Skeletal muscle cell (primary cell): ENCODE results near the gene DLX6.

Experiments
- DNase-seq: peaks from one replicate; pipeline ENCODE4 v3.0.0-alpha.2; 2010; ENCODE audit warnings: low read depth
- H3K4me3 ChIP-seq: 2 replicates; pipeline ENCODE4 v1.5.1; 2011; ENCODE audit warnings: low read depth, mild to moderate bottlenecking, control low read depth, low read length, moderate library complexity

DLX6 gene

DNA sequence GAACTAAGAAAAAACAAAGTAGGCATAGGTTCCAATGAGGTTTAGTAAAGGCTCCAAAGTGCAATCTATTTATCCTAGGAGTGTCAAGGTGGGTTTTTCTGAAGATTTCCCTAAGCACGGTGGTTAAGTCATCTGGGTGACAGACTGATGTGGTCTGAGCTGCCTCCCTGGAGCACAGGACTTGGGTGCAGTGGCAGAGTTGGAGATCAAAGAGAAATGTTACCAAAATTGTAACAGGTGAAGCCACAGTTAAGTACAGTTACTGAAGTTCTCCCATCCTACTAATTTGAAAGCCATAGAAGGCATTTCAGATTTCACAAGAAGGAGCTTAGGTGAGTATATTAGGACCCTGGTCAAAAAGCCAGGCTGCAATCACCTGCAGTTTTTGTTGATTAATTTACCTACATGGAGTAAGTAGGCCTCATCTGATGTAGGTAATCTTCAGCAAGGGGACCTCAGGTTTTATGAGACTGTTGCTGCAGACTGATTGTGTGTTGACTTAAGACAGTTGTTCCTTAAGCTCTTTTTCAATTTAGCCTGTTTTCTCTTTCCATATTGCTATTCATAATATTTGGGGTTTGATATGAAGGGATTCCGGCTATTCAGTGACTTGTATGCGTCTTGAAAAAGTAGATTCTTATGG is 3.0 kb downstream of the DLX6 start:
- DNase-seq: no peak
- H3K4me3 ChIP-seq: no peak overlapping the region

GRCh38 chr7:97009753-97010732 is 4.7 kb downstream of the DLX6 start:
- no peak overlapping the region for H3K4me3 ChIP-seq
- DNase-seq: no peak

DNA sequence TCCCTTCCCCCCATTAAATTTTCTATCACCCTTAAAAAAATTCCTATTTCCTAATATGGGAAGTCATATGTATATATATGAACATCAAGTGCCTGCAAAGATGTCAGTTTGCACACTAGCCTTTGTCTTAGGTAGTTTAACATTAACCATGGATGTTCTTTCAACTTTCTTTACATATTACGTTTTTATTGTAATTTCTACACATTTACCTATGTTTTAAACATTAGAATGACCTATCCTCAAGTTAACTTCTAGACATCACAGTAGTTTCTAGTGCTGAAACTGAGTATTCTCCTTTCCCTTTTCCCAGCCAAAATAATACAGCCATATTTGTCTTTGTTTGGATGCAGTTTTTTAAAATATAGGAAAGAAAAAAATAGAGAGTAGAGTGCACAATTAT is 5.8 kb downstream of the DLX6 start:
- no peak for DNase-seq
- H3K4me3 ChIP-seq: no peak overlapping the region

DNA sequence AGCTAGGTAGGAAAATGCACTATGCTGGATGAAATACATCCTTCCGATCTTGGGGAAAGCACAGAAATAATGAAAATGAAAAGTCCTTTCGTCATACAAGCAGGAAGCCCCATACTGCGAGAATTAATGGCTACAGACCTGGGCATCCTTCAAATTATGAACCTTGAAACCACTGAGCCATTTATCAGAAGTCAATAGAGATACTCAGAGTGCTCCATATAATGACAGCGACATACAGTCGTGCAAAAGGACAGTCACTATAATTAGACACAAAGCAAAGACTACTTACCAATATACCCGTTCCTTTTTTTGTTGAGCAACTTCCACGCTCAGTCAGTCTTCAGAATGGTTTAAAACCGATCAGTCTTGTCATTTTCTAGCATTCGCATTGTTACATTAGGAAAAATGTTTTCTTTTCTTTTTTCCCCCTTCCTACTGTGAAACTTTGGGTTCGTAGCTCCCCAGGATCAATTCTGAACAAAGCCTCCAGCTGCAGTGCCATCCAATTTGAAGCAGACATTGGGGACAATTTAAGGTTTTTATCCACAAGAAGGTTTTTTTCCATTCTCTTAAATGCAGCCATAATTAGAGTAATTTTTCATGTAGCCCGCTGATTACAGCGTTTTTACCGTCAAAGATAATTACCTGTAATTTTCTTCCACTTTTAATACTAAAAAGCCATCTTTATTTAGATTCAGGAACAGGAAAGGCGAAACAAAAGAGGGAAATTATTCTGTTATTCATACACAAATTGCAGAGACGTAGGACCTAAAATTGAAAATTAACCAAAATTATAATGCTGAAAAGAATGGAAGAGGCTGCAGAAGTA is 6.4 kb downstream of the DLX6 start:
- H3K4me3 ChIP-seq: no peak overlapping the region
- DNase-seq: no peak

- H3K4me3 ChIP-seq: no peak overlapping the region
- DNase-seq: no peak
These were observed 7.2 kb downstream of the DLX6 start for GRCh38 chr7:97012365-97013133.

- no peak for DNase-seq
- H3K4me3 ChIP-seq: no peak overlapping the region
These were observed 7.9 kb downstream of the DLX6 start for GRCh38 chr7:97013134-97013844.

DNA sequence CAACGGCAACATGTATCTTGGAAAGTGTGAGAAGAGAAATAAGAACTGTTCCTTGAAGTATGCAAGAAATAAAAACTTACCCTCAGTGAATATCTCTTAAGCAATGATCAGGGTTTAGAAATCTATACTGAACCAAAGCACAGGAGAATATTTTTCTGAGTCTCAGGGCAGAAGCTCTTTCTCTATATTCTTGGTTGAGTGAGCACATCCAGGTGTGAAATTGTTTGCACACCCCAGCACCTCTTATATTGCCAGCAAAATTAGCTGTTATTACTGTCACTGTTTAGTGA is 8.4 kb downstream of the DLX6 start:
- no peak for DNase-seq
- H3K4me3 ChIP-seq: no peak overlapping the region

GRCh38 chr7:97014145-97014750 is 8.9 kb downstream of the DLX6 start:
- H3K4me3 ChIP-seq: no peak overlapping the region
- DNase-seq: no peak

DNA sequence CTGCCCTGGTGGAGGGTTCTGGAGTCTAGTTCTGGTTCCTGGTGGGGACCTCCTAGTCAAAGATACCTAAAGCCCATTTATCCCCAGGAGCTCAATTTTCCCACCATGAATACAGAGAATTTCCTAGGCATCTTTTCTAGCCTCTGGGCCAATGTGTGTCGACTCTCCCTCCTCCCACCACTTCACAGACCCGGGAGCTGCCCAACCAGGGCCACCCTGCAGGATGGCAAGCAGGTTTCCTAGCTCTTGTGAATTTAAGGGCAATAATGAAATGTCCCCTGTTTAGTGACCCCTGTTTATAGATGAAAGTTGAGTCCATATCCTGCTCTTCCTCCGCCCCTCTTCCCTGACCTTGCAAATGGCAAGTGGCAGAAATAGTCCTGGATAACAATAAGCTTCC is 9.9 kb downstream of the DLX6 start:
- no peak overlapping the region for H3K4me3 ChIP-seq
- no peak for DNase-seq

GRCh38 chr7:97015756-97016380 is 10.5 kb downstream of the DLX6 start:
- no peak overlapping the region for H3K4me3 ChIP-seq
- no peak for DNase-seq

DNA sequence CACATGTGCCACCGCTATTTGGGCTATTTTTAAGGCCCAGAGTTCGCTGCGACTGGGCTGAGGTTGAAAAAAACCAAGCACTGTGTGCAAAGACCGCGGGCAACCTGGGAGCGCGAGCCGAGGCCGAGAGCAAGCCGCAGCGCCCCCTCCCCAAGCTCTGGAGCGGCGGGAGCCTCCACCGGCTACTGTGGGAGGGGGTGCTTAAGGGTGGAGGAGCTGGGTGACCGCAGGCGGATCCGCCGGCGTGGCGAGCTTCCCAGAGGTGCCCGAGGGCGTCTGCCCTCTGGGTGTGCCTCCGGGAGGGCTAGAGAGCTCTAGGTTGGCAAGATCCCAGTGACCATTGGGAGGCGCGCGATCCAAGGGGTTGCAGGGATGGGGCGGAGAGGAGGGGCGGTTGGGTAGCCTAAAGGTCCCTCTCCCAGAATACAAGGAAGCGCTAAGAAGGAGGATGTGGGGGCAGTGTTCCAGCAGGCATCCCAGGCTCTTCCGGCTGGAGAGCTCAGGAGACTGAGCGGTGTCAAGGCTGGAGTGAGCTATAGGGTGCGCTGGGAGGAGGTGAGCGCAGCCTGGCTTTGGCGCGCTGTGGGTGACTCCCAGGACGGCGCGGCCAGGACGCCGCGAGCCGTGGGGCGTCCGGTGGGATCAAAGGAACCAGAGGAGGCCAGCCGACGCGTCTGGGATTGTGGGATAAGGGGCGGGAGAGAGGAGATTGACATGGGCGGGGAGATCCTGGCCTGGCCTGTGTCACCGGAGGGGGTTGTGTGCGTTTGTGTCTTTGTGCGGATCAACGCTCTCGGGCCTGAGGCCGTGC is 11.2 kb downstream of the DLX6 start:
- no peak for DNase-seq
- no peak overlapping the region for H3K4me3 ChIP-seq

DNA sequence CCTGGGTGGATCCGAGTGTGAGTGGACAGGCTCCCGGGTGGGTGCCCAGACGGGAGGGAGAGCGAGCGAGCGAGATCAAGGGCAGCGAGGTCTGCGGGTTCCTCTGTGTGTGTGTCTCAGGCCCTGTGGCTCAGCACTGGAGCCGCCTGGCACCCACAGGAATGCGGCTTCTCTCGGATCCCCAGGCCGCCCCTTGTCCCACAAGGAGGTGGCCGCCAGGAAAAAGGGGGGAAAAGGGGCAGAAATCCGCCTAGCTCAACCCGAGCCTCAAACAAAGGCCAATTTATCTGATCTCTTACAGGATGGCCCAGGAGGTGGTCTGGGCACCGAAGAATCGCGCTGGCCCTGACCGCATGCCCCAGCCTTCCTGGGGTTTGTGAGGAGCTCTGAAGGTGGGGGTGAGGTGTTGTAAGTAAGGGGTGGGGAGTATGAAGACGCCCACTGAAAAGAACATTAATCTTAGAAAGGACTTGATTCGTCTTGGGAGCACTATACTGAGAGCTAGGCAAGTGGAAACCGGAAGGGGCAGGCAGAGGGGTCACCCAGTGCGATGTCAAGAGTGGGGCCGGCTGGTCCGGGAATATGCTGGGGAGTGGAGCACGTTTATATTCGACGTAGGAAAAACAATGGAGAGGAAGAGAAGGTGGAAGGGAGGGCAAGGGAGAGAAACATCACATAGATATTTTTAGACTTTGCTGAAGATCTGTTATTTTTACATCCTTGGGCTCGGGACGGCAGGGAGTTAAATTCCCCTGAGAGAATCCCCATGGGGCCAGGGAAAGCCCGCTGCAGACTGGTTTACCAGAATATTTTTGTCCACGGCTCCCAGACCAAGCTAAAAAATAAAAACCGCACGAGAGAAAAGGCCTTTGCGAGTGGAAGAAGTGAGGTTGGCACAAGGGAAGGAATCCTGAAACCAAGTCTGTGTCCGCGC is 12.1 kb downstream of the DLX6 start:
- H3K4me3 ChIP-seq: no peak overlapping the region
- no peak for DNase-seq

GRCh38 chr7:97018126-97018601 is 12.8 kb downstream of the DLX6 start:
- H3K4me3 ChIP-seq: no peak overlapping the region
- DNase-seq: no peak

GRCh38 chr7:97018791-97019531 is 13.6 kb downstream of the DLX6 start:
- no peak overlapping the region for H3K4me3 ChIP-seq
- DNase-seq: no peak

DNA sequence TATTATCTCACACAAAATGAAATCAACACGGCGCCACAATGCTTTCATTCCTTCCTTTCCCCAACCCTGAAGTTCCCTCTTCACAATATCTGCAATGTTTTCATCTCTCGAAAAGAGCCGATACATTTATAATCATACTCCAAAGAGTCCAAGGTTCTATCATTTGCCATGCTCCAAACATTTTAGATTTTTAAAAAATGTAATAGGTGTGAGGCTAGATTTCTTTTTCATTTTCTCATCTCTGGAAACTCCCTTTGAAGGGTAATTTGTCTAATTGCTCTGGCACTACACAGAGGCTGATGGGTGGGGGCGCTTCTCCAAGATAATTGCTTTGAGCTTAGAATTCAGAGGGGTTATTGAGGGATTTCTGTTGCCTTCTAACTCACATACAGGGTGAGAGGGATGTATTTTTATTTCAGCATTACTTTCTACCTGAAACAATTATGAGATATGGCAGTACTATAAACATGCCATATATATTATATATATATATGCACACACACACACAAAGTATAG is 14.4 kb downstream of the DLX6 start:
- DNase-seq: no peak
- no peak overlapping the region for H3K4me3 ChIP-seq
